ENCODE data around the gene ABL2. TPM values are rescaled to one million over a fixed set of nuclear protein-coding genes. Genes with fewer than 3 reads are reported as not detected.
"Not testable (repeated sequence)": the region's sequence is repeated elsewhere in the genome, so short reads cannot be mapped to it uniquely, and the experiment has no call there.

The ABL2 gene
- total and polyA plus RNA-seq, 2 donors (not counting 1 experiment from before 2014, with no cell fraction given): 2.6 to 20.0 TPM

DNA sequence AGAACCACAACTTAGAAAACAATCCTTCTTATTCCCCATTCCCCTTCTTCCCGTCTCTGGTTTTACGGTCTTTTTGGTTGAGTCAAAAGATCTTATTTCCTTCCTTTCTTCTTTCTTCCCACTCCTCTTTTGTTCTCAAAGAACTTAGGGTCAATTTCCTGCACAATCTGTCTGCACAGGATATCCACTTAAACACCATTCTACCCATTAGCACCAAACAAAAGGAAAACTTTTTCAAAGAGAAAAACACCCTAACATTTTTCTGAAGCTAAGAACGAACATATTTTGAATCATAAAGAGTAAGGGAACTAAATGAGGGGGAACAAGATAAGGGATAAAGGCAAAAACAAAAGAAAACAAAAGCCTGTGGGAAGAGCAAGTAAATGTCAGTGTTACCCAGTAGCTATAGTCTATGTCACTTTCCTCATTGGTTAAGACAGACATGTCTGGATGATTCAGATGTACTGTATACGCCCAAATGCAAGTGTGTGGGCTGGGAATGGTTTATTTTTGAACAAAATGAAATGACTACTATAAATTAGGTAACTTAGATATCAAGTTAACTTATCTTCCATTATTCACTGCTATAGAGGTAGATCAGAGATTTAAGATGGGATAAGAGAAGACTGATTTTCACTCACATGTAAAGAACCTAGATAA lies 87.8 kb downstream of the ABL2 start:
- ChIA-PET POLR2A (no interaction called here), CTCF (no interaction called here)
- peak overlapping the region; percentile 32 for H3K4me3 Mint-ChIP-seq
- H3K4me1 Mint-ChIP-seq: peaks cover 16% of the 10 kb centered on the region
- H3K36me3 ChIP-seq (replicated peaks in 1 of 2; ENCODE audit: control extremely low read depth in 1 of 2, control insufficient read depth in 1 of 2, extremely low read depth in 1 of 2, insufficient read depth in 2 of 2, low read length in 1 of 2): no peaks in the 10 kb centered on the region
- intact Hi-C loops (cut with micrococcal nuclease): no loop called here
- peaks cover 25% of the 10 kb centered on the region for H3K79me2 ChIP-seq (ENCODE audit: control insufficient read depth, insufficient read depth, low read length)
- H3K9ac ChIP-seq (ENCODE audit: low read length): no peak overlapping the region
- H3K4me1 ChIP-seq (ENCODE audit: control insufficient read depth in 2 of 2, insufficient read depth in 2 of 2, low read length in 2 of 2): peaks cover 12 to 16% of the 10 kb centered on the region in 2 donors
- peak overlapping the region; percentile 1 for H2AFZ ChIP-seq (ENCODE audit: insufficient read depth, low read depth, low read length, poor library complexity, severe bottlenecking)
- H3K4me2 ChIP-seq (replicated peaks; ENCODE audit: low read depth, low read length, poor library complexity, severe bottlenecking): peak overlapping the region; percentile 39
- no peaks in the 10 kb centered on the region for H3K9me3 ChIP-seq (ENCODE audit: control extremely low read depth in 1 of 3, control insufficient read depth in 2 of 3, insufficient read depth in 1 of 3, low read length in 2 of 3)
- DNase-seq (no peak), ATAC-seq (ENCODE audit: low read depth) (no peak)
- TF ChIP-seq CTCF (IDR thresholded peaks at IDR 0.05) (no peak), EZH2 (IDR thresholded peaks at IDR 0.05; ENCODE audit: borderline replicate concordance, insufficient read depth, low read depth, low read length, poor library complexity, severe bottlenecking) (no peak)
- no peaks in the 10 kb centered on the region for H3K27me3 ChIP-seq (replicated peaks in 1 of 4; ENCODE audit: control extremely low read depth in 1 of 4, control insufficient read depth in 3 of 4, insufficient read depth in 4 of 4, low read length in 3 of 4)
- H3K27me3 Mint-ChIP-seq: no peaks in the 10 kb centered on the region
- no peaks in the 10 kb centered on the region for H4K20me1 ChIP-seq (ENCODE audit: control insufficient read depth, insufficient read depth, low read length, poor library complexity, severe bottlenecking)
- WGBS (ENCODE audit: insufficient coverage): 33% methylated on average over 2 of the region's 4 CpGs
- H3K4me3 ChIP-seq (ENCODE audit: control extremely low read depth in 1 of 5, extremely low read depth in 1 of 5, insufficient read depth in 1 of 5, low read depth in 2 of 5, low read length in 4 of 5): no peak overlapping the region
- H3K27ac Mint-ChIP-seq: no peak overlapping the region
- H3K27ac ChIP-seq (ENCODE audit: low read length in 2 of 2): peak overlapping the region in 1 of 2 donors; percentile 10
- H3K9me3 Mint-ChIP-seq (ENCODE audit: insufficient read depth): no peaks in the 10 kb centered on the region

- H3K9me3 ChIP-seq (ENCODE audit: control extremely low read depth in 1 of 3, control insufficient read depth in 2 of 3, insufficient read depth in 1 of 3, low read length in 2 of 3); H3K9ac ChIP-seq (ENCODE audit: low read length); ATAC-seq (ENCODE audit: low read depth); H3K4me2 ChIP-seq (replicated peaks; ENCODE audit: low read depth, low read length, poor library complexity, severe bottlenecking); intact Hi-C loops (cut with micrococcal nuclease); H3K36me3 ChIP-seq (replicated peaks in 1 of 2; ENCODE audit: control extremely low read depth in 1 of 2, control insufficient read depth in 1 of 2, extremely low read depth in 1 of 2, insufficient read depth in 2 of 2, low read length in 1 of 2); H3K27me3 ChIP-seq (replicated peaks in 1 of 4; ENCODE audit: control extremely low read depth in 1 of 4, control insufficient read depth in 3 of 4, insufficient read depth in 4 of 4, low read length in 3 of 4); H3K9me3 Mint-ChIP-seq (ENCODE audit: insufficient read depth); H2AFZ ChIP-seq (ENCODE audit: insufficient read depth, low read depth, low read length, poor library complexity, severe bottlenecking); H3K27me3 Mint-ChIP-seq; H3K4me3 ChIP-seq (ENCODE audit: control extremely low read depth in 1 of 5, extremely low read depth in 1 of 5, insufficient read depth in 1 of 5, low read depth in 2 of 5, low read length in 4 of 5); H4K20me1 ChIP-seq (ENCODE audit: control insufficient read depth, insufficient read depth, low read length, poor library complexity, severe bottlenecking); POLR2A ChIA-PET; H3K27ac ChIP-seq (ENCODE audit: low read length in 2 of 2); H3K4me3 Mint-ChIP-seq; H3K27ac Mint-ChIP-seq; DNase-seq; CTCF ChIA-PET: not testable (repeated sequence)
- Histone ChIP-seq H3K4me1 (ENCODE audit: control insufficient read depth in 2 of 2, insufficient read depth in 2 of 2, low read length in 2 of 2) (peaks cover 12 to 16% of the 10 kb centered on the region in 2 donors), H3K79me2 (ENCODE audit: control insufficient read depth, insufficient read depth, low read length) (peaks cover 25% of the 10 kb centered on the region)
- 97% methylated on average over 18 of the region's 21 CpGs for WGBS (ENCODE audit: insufficient coverage)
- peaks cover 16% of the 10 kb centered on the region for H3K4me1 Mint-ChIP-seq
These were observed 90.7 kb downstream of the ABL2 start for GRCh38 chr1:179138755-179139154.

Measured in B cell (primary cell).